CD4-positive, alpha-beta T cell treated with Interleukin-1 beta for 1 hour (primary cell): Measurements from ENCODE around the gene GABBR2.

ENCODE experiments used
- DNase-seq, 2 donors: peaks; one replicate each; pipeline ENCODE4 v3.0.0-alpha.2; 2020 to 2022

GABBR2 gene

DNA sequence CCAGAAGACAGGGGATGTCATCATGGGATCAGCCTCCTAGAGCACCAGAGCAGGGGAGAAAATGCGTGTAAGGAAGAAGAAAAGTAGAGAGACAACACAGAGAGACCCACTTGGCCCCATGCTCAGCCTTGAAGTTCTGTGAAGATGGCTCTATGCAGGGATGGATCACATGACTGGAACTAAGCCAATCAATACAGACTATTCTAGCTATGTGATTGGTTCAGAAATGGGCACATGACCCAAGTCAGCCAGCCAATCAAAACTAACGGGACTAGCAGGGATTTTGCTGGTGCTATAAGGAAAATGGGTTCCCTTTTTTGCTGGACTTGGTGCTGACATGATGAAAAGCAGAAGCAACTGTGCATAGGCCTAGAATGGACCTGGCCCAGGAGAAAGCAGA, 280.3 kb downstream of the GABBR2 start:
- DNase-seq: no peak

DNA sequence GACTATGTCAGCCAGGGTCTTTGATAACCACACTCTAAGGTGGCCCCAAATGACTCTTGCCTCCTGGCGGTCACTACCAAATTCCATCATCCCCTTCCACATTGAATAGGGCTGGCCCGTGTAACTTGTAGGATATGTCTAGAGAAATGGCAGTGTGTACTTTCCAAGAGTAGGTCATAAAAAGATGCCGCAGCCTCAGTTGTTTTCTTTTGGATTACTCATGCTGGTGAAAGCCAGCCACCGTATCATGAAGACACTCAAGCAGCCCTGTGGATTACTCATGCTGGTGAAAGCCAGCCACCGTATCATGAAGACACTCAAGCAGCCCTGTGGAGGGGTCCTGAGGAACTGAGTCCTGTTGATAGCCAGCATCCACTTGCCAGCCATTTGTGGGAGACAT, 281.2 kb downstream of the GABBR2 start:
- DNase-seq: no peak

DNA sequence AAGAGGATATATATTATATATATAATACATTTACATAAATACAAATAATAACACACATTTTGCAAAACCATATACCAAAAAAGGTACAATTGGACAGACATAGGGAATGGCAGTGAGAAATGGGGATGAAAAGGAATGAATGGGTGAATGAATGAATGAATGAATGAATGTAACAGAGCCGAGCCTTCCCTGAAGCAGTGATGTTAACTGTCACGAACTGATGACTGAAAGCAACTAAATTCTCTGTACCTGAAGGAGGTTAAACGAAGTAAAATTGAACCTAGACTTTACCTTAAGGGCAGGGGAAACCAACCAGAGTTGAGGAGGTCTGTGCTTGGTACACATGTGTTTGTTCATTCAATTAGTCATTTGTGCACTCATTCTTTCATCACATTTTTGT, 283.7 kb downstream of the GABBR2 start:
- DNase-seq: no peak

DNA sequence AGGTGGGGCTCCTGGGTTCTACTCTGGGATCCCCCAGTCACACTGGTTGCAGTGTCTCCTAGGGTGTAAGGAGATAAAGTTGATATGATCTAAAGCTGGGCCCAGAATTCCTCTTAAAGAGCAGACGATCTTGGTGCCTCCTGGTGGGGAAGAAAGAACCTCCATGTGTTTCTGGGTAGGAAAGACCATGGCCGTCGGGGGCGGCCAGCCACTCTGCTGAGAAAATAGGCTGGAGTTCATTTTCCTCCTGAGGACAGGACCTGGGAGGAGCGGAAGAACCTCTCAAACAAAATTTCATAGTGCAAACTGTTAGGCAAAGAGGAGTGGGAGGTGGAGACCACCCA, 289.5 kb downstream of the GABBR2 start:
- DNase-seq: no peak

DNA sequence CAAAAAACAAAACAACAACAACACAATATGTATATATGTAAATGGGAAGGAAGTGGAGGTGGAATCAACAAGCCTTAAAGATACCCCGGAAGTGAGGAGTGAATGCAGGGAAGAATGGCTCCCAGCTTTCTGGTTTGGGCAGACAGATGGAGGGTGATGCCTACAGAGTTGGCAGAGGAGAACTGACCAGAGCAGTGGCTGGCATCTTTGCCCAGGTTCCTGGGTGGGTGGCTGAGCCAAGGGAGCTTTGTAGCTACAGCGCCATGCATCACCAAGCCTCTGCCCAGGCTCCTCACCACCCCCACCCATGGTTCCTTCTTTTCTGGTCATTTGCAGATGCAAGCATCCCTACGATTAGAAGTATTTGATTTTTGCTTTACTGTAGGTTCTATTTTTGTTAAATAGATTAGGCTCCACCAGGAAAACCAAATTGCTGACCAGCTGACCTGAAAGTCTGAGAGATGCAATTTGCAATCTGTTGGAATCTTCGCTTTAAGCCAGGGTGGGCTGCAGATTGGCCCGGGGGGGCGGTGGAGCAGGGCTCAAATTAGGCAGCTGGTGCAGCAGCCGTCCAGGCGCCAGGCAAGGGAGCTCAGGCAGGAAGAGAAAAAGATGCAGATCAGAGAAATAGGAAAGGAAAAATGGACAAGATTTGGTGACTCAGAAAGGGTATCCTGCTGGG, 290.0 kb downstream of the GABBR2 start:
- no peak for DNase-seq

DNA sequence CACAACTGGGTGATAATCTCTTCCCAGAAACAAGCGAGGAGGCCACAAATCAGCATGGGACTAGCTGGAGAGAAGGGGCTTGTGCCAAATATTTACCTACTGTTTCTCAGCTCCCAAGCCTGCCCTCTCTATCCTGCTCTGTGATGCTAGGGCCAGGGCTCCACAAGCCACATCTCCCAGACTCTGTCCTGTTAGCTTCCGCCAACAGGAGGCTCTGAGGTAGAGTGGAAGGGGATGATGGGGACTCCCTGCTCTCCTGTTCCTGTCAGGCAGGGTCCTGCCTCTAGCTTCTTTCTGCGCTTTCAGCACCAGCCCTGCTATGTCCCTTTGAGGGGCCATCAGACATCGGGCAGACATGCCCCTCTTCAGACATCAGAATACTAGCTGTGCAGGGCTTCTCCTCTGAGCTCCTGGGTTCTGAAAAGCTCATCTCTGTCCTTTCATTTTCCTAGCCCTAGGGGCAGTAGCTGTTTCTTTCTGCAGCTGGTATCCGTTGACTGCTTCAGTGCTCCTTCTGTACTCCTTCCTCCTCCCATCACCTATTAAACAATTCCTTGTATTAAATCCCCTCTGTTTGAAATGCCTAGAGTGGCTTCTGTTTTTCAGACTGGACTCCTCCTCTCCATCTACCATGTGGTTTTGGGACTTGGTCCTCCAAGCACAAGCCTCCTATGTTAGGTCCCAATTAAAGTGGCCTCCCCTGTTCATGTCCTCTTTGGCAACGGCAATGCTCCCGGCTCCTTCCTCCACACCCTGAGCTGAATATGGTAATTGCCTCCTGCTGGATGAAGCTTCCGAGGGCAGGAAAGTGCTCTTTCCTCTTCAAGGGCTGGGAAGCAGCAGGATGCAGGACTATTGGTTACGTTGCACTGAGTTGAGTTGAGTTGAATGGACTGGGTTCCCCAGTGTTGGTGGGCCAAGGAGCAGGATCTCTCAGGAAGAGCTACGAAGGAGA, 292.2 kb downstream of the GABBR2 start:
- DNase-seq: no peak

DNA sequence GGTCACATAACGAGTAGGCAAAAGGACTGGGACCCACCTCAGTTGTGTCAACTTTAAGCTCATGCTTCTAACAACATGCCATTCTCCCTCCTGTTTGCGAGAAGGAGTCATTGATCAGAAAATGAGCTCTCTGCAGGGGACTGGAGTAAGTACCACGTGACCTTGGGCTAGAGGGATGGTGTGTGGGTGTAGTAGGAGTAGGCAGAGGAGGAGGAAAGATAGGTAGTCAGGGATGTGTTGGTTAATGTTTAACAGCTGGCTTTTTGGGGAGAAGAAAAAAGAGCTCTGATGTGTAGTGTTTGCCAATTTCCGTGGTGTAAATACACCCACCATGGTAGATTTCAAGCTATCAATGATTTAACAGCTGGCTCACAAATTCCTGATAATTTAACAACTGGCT, 293.0 kb downstream of the GABBR2 start:
- no peak for DNase-seq

DNA sequence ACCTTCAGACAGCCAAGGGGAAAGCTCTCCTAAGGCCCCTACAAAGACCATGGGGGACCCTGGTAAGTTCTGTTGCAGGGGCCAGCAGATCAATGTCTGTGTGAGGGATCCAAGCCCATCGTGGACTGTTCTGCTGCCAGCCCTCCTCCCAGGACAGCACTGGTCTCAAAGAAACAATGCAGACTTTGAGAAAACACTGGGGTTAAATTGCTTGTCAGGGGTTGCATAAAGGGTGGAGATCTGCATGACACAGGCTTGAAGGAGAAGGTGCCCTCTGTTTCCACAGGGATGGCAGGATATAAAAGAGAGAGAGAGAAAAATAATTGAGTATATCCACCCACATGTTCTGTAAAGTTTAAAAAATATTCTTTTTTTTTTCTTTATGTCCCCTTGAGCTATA, 295.7 kb downstream of the GABBR2 start:
- DNase-seq: no peak

DNA sequence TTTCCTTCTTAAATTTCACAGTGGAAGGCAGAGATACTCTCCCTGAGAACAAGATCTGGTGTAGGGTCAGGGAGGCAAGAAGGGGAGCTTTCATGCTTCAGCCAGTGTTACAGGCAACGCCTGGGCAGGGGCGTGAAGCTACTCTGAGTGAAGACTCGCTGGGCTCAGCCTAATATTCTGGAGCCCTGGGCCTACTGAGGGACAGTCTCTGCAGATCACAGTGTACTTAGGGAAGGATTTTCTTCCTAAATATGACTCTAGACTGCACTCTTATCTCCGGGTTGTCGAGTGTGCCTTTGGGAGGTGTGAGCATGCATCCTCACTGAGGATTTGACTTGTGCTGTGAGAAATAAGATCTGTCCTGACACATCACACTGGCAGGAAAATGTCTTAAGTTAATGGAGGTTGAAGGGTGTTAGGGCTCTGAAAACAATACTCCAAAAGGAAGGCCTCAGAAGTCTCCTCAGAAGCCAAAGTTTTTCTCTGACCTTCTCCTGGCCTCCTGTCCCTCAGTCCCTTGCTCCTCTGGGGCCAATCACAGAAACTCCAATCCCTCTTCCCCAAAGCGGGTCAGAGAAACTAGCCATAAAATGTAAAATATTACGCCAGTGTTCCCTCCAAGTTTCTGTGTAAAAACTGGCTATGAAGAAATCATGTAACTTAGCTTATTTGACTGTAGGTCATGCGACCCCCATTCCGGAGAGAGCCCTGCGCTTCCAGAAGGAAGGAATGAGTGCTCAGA, 296.5 kb downstream of the GABBR2 start:
- DNase-seq: no peak

DNA sequence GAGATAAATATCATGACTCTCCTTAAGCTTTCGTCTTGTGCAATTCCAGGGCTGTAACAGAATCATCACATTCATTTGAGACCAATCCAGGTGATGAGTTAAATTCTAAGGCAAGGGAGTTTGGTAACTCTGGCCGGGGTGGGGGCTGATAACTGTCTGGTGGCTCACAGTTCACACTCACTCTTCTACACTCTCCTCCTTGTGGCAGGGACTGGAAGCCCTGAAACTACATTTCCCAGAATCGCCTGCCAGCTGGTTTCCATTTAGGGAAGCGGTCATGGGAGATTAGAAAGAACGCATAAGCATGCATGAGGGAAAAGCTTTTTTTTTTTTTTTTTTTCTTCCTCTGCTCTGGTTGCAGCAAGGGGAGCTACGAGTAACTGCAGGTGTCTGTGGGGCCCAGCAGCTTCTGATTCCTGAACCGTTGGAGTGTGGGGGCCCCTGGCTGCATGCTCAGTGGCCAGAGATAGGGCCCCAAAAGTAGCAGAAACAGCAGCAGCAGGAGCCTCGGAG, 298.5 kb downstream of the GABBR2 start:
- DNase-seq: no peak

DNA sequence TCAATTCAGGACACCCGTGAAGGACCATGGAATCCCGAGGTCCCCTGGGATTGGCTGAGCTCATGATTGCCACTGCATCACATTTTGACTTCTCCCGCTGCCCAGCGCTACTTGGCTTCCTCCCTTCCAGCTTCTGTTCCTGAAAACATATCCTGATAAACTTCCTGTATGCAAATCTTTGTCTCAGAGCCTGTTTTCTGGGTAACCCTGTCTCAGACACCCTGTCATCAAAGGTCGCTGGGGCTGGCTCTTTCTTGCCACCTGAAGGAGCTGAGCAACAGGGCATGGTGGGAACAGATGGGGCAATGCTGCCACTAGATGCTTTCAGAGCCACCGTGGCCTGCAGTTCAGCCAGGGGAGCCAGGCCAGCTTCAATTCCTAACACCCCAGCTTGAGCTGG, 299.0 kb downstream of the GABBR2 start:
- no peak for DNase-seq

DNA sequence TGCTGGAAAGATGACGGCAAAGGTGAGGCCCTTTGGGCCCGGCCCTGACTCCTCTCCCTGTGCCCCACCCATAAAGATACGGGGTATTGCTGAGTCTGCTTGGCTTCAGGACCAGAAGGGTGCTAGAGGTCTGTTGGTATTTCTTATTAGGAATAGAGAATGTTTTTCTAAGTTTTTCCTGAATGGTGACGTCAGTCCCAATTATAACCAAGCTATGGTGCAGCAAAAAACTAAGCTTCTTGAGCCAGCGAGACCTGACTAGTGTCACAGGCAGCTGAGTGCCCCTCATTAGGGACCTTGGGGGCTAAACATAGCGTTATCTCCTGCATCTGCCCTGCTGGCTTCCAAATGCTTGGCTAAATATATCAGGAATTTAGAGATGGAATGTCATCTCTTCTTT, 302.3 kb downstream of the GABBR2 start:
- DNase-seq: no peak

DNA sequence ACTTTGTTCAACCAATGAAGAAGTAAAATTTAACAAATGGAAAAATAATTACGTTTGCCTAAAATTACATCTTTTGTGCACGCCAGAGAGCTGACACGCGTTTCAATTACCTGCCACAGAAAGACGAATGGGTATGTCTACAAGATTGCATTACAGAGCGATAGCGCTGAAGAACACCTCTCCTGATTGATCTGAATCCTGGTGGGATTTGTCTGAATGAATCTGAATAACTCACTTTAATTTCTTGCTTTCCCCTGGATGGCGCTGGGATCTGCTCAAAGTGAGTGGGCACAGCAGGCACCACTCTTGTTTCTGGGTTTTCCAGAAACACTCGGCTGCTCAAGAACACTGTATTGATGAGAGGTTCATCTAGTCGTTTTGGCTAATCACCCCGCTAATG, 304.5 kb downstream of the GABBR2 start:
- no peak for DNase-seq

DNA sequence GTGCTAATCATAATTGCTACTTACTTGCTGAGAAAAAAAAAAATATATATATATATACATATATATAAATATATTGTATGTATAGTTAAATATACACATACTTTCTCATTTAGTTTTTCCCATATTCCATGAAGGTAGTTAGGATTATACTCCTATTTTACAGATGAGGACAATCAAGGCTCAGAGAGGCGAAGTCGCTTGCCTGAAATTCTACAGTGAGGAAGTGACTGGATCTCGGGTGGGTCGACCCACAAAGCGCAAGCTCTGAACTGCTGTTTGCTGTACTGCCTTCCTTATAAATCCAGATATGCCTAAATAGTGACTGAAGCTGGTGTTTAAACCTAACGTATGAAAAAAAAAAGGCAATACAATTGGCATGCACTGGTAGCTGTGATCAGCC, 305.0 kb downstream of the GABBR2 start:
- DNase-seq: no peak

DNA sequence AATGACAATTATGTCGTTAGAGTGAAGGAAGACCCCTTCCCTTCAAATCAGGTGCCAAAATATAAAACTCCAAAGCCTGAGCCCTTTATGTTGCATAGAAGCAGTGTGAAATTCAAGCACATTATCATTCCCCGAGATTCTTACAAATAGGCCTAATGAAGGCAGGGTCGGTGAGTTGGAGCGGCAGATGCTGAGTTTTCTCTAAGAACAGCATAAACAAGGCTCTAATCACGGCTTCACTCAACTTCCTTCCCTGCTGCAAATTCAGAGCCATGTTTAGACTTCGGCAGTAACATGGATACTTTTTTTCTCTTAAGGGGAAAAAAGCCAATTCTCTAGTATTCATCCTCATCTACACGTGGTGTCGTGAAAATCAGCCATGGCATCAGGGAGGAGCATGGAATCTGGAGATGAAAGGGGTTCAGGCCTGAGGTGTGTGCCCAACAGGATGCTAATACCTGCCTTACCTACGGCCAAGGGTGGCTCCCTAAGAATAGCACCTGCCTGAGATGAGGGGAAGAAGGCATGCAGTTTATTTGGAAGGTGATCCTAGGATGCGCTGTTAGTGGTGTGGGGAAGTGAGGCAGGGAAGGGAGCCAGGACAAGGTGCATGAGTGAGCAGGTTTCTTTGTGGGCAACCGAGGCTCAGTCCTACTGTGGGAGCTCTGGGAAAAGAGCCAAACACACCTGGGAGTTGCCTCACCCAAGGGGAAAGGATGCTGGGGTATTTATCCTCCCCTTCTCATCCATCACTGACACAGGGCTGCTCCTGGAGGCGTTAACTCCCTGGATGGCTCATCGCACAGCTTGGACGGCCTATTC, 306.5 kb downstream of the GABBR2 start:
- no peak for DNase-seq

DNA sequence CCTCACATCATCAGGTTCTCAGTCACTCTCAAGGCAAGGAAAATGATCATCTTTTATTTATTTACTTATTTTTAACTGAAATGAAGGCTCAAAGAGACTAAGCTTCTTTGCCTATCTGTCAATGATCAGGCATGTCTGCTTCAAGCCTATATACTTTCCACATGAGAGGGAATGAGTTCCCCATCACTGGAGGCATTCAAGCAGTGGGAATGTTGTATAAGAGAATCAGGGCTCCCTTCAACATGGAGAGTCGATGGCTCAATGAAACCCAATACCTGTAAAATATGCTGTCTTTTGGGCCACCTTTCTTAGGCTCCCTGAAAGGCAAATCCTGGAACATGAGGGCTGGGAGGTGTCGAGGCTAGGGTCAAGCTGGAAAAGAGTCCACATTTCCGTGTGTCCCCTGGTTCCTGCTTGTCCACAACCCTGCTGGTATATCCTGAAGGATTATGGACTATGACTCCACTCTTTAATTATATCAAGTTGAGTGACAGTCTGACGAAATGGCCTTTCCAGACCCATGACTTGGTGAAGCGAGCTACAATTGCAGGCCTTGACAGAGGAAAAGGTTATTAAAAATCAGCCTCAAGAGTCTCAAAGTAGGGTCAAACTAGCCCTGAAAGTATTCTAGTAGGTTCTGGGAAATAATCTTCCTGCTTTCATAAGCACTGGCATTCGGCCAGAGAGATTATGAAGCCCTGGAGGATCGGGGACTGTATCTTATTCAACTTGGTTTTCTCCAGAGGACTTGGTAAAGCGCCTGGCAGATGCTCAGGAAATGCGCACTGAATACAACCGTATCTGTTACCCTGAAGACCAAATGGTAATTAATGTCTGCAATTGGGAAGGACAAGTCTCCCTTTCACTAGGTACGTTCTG, 307.4 kb downstream of the GABBR2 start:
- DNase-seq: no peak

DNA sequence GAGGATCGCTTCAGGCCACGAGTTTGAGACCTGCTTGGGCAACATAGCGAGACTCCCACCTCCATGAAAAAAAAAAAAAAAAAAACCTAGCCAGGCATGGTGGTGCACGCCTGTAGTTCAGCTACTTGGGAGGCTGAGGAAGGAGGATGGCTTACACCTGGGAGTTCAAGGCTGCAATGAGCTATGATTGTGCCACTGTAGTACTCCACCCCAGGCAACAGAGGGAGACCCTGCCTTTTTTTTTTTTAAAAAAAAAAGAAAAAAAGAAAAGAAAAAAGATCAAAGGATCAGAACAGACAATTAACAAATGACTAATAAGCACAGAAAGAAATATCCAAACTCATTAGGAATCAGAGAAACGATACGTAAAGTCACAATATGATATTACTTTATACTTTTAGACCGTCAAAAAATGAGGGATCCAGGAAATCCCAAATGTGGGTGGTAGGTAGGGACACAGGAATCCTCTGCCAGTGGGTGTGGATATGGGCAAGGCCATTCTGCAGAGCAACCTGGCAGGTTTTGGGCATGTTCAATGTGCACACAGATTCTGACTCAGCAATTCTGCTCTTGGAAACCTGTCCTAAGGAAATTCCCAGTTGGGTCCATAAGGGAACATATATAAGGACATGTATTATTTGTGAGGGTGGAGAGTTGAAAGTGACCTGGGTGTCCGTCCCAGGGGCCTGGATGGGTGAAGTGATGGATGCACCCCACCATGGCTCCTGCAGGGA, 308.6 kb downstream of the GABBR2 start:
- no peak for DNase-seq

DNA sequence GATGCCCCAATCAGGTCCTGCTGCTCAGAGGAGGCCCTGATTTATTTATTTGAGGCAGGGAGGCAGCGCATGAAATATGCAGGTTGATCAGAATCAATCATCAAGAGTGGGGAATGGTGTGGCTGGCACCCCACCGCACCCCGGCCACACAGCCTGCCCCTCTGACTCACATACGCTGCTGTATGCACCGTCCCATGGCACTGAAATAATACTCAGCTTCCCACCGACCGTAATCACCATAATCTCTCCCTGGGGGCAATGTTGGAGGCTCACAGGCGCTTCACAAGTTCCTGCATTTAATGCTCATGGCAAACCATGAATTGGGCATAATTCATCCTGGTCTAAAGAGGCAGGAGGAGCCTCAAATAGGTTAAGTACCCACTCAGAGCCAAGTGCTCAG, 312.1 kb downstream of the GABBR2 start:
- no peak for DNase-seq

DNA sequence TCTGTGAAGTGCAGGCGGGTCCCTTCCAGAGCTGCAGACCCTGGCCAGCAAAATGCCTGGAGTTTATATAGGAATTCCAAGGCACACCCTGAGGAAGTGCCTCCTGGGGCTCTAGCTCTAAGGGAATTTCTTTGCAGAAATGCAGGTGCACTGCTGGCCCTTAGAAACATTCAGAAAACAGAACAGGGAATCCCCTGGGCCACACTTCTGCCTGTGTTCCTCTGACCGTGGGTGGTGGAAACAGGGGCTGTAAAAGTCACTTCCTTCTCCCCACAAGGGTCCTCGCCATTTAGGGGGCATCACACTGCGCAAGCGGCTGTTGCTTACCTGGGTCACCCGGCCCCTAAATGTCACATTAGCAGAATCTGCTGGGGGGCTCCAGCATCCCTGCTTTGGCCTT, 312.5 kb downstream of the GABBR2 start:
- DNase-seq: no peak

DNA sequence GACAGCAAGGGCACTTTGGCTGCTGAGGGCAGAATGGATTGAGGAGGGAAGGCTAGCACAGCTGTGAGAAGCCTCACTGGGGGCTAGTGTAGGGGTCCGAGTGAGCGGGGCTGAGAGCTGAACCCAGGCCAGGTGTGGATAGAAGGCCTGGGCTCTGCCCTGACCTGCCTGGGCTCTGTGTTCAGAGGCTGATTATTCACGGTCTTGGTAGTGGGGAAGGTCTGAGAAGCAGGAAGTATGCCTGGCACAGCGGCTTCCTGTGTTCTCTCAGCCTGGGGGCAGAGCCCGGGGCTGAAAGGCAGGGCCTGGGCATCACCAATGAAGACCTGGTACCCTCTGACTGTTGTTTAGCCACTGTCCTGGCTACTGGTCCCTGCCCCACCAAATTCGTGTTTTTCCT, 316.9 kb downstream of the GABBR2 start:
- DNase-seq: peak in 1 of 2 donors; percentile 9

DNA sequence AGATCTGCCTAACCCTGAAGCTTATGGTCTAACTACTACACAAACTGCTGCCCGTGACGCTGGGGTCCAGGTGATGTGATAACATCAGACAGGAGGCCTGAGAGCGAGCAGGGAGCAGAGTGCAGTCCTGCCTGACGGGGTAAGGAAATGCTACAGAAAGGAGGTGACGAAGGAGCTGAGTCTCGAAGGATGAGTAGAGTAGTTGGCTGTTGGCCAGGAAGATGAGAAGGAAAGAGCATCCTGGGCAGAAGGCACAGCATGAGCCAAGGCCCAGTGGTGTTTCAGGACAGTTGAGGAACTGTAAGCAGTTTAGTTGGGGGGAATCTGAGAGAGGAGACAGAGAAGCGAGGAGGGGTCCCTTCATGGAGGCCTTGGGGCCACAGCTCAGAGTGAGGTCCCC, 317.3 kb downstream of the GABBR2 start:
- DNase-seq: no peak
